Activated CD8-positive, alpha-beta T cell treated with anti-CD3 and anti-CD28 coated beads for 36 hours (primary cell): ENCODE results near the gene BICRA. TPM values are rescaled to one million over a fixed set of nuclear protein-coding genes. Genes with fewer than 3 reads are reported as not detected.

Experiments
- ATAC-seq: fragments of 200-7000 bp; cut with Tn5 transposase; one replicate; pipeline ENCODE4 v1.10.0; 2021; ENCODE audit warnings: mild to moderate bottlenecking, moderate library complexity
- CTCF ChIA-PET: fragments of 350-600 bp; sonication (Branson Sonifier 250); formaldehyde crosslinking; loops from one replicate; lab custom pipeline; 2021; ENCODE audit warnings: antibody characterized with exemption; lab: Charles Lee
- POLR2A ChIA-PET: fragments of 350-600 bp; sonication (Branson Sonifier 250); formaldehyde crosslinking; loops from one replicate; lab custom pipeline; 2021; ENCODE audit warnings: antibody characterized with exemption; lab: Charles Lee
- DNase-seq: peaks from one replicate; pipeline ENCODE4 v3.0.0-alpha.2; 2020
- H3K27ac Mint-ChIP-seq: one replicate; pipeline ENCODE4 v1.8.0; 2021; ENCODE audit warnings: mild to moderate bottlenecking, mixed read lengths
- H3K27me3 Mint-ChIP-seq: one replicate; pipeline ENCODE4 v1.8.0; 2021; ENCODE audit warnings: mixed read lengths
- H3K36me3 Mint-ChIP-seq: one replicate; pipeline ENCODE4 v1.8.0; 2021; ENCODE audit warnings: low read depth, mixed read lengths
- H3K4me1 Mint-ChIP-seq: one replicate; pipeline ENCODE4 v1.8.0; 2021; ENCODE audit warnings: low read depth, mixed read lengths
- H3K4me3 Mint-ChIP-seq: one replicate; pipeline ENCODE4 v1.8.0; 2021; ENCODE audit warnings: mild to moderate bottlenecking, moderate library complexity, mixed read lengths
- H3K9me3 Mint-ChIP-seq: one replicate; pipeline ENCODE4 v1.8.0; 2021; ENCODE audit warnings: mixed read lengths
- CTCF ChIP-seq: fragments of 200-600 bp; IDR thresholded peaks from one replicate; pipeline ENCODE4 v1.8.0; 2022; ENCODE audit warnings: antibody characterized with exemption, mild to moderate bottlenecking
- intact Hi-C: fragments of 100-400 bp; cut with micrococcal nuclease; formaldehyde crosslinking; loops from one replicate; pipeline ENCODE4 v1.10.0; 2022
- total RNA-seq, 2 experiments: library from RNA; stranded (reverse); gene quantifications; one replicate each; pipeline ENCODE4 v1.2.3, GENCODE V29; 2021

The BICRA gene
- total RNA-seq, 2 experiments from 2014 or later: 8.7 to 8.8 TPM

GRCh38 chr19:47701717-47702552 is 93.0 kb downstream of the BICRA start:
- no peak for DNase-seq
- intact Hi-C loops: no loop called here
- ChIA-PET CTCF (interaction anchor here (2.9 to 6.3 kb wide), 5 partner anchors 11 to 267 kb away, joined by 12 to 91 read pairs (median 17); partner anchors contain the start of gene EHD2), POLR2A (no interaction called here)
- no peak for ATAC-seq
- Mint-ChIP-seq H3K27me3 (peaks cover 2% of the 10 kb centered on the region), H3K4me1 (no peaks in the 10 kb centered on the region), H3K4me3 (no peak overlapping the region), H3K36me3 (peaks cover 4% of the 10 kb centered on the region), H3K9me3 (no peaks in the 10 kb centered on the region), H3K27ac (no peak overlapping the region)
- TF ChIP-seq CTCF: no peak

- H3K9me3 Mint-ChIP-seq: no peaks in the 10 kb centered on the region
- no peaks in the 10 kb centered on the region for H3K4me1 Mint-ChIP-seq
- POLR2A ChIA-PET: no interaction called here
- TF ChIP-seq CTCF: no peak
- H3K27me3 Mint-ChIP-seq: peaks cover 3% of the 10 kb centered on the region
- peaks cover 4% of the 10 kb centered on the region for H3K36me3 Mint-ChIP-seq
- CTCF ChIA-PET: interaction anchor here (3.2 to 6.3 kb wide), 2 partner anchors 10 to 267 kb away, joined by 12 to 91 read pairs; partner anchors contain the start of gene EHD2
- H3K4me3 Mint-ChIP-seq: no peak overlapping the region
- H3K27ac Mint-ChIP-seq: no peak overlapping the region
- ATAC-seq: no peak
- DNase-seq: no peak
- intact Hi-C loops: no loop called here
Observed at GRCh38 chr19:47702671-47703070, 93.7 kb downstream of the BICRA start.

GRCh38 chr19:47703301-47703700 is 94.4 kb downstream of the BICRA start:
- no peak overlapping the region for H3K4me3 Mint-ChIP-seq

GRCh38 chr19:47704024-47704423 is 95.1 kb downstream of the BICRA start:
- DNase-seq (no peak), ATAC-seq (no peak)
- Mint-ChIP-seq H3K4me1 (no peaks in the 10 kb centered on the region), H3K4me3 (no peak overlapping the region), H3K27ac (no peak overlapping the region), H3K9me3 (no peaks in the 10 kb centered on the region), H3K27me3 (peaks cover 3% of the 10 kb centered on the region), H3K36me3 (peaks cover 4% of the 10 kb centered on the region)
- ChIA-PET CTCF (interaction anchor here (1.3 to 6.3 kb wide), 3 partner anchors 9 to 275 kb away, joined by 3 to 91 read pairs (median 12); partner anchors contain the start of gene EHD2), POLR2A (no interaction called here)
- TF ChIP-seq CTCF: no peak
- intact Hi-C loops: no loop called here

More at GRCh38 chr19:47703301-47703700, 94.4 kb downstream of the BICRA start:
- ATAC-seq (no peak), DNase-seq (no peak)
- Mint-ChIP-seq H3K4me1 (no peaks in the 10 kb centered on the region), H3K27ac (no peak overlapping the region), H3K9me3 (no peaks in the 10 kb centered on the region), H3K27me3 (peaks cover 3% of the 10 kb centered on the region), H3K36me3 (peaks cover 4% of the 10 kb centered on the region)
- TF ChIP-seq CTCF: no peak
- intact Hi-C loops: no loop called here
- ChIA-PET CTCF (interaction anchor here (3.2 to 6.3 kb wide), 2 partner anchors 9 to 268 kb away, joined by 12 to 91 read pairs; partner anchors contain the start of gene EHD2), POLR2A (no interaction called here)

GRCh38 chr19:47704656-47705055 is 95.7 kb downstream of the BICRA start:
- Mint-ChIP-seq H3K36me3 (peaks cover 4% of the 10 kb centered on the region), H3K4me1 (no peaks in the 10 kb centered on the region), H3K9me3 (no peaks in the 10 kb centered on the region), H3K4me3 (no peak overlapping the region), H3K27me3 (peaks cover 3% of the 10 kb centered on the region), H3K27ac (no peak overlapping the region)
- ATAC-seq: no peak
- intact Hi-C loops: no loop called here
- POLR2A ChIA-PET: no interaction called here
- no peak for DNase-seq
- CTCF ChIA-PET: interaction anchor here (1.3 to 6.3 kb wide), 3 partner anchors 8 to 276 kb away, joined by 3 to 91 read pairs (median 12); partner anchors contain the start of gene EHD2
- no peak for TF ChIP-seq CTCF
